ENCODE measurements around the gene EML4. TPM values are rescaled to one million over a fixed set of nuclear protein-coding genes. Genes with fewer than 3 reads are reported as not detected.

EML4 gene
- total and polyA plus RNA-seq, 12 donors, result 29.9 to 64.0 (median 51.9) TPM

DNA sequence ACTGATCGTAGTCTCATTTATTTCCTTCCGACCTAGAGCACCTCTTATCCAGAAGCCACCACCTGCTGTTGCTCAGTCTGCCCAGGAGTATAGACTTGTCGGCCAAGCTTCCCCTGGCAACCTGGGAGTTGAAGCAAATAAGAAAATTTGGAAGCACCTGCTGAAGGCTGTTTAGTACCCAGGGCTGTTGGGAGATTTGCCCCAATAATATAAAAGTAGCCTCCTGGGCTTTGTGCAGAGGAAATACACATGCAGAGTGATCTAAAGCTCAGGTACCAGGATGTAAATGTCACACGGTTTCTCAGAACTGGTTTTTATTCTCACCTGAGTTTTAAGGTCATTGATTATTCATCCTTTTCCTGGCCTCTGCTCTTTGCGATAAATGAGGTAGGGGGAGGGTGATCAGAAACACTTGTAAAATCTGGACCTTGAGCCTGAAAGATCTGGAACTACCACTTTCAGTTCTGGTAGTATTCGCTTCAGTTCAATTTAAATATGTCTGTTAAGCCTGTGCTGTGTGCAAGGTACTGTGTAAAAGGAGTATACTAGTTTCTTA lies 192.7 kb downstream of the EML4 start:
- intact Hi-C loops (cut with DNase I), result no loop called here
- Histone ChIP-seq H3K27me3 (no peaks in the 10 kb centered on the region), H3K27ac (peak overlapping the region; percentile 61 to 99 (median 98)), H3K36me3 (replicated peaks in 1 of 2) (no peaks in the 10 kb centered on the region), H3K4me1 (replicated peaks in 1 of 2) (peaks cover 24 to 49% of the 10 kb centered on the region in 2 donors), H3K9me3 (replicated peaks in 1 of 3) (no peaks in the 10 kb centered on the region), H3K4me3 (peak overlapping the region in 2 of 4 donors; percentile 21 to 96)
- 12 to 19% (median 15%) methylated on average over 6 of the region's 6 CpGs for WGBS, 4 donors
- no peak for DNase-seq
- TF ChIP-seq POLR2A (IDR thresholded peaks at IDR 0.05) (no peak), CTCF (IDR thresholded peaks at IDR 0.05) (peak in 1 of 6 experiments; percentile 10)

DNA sequence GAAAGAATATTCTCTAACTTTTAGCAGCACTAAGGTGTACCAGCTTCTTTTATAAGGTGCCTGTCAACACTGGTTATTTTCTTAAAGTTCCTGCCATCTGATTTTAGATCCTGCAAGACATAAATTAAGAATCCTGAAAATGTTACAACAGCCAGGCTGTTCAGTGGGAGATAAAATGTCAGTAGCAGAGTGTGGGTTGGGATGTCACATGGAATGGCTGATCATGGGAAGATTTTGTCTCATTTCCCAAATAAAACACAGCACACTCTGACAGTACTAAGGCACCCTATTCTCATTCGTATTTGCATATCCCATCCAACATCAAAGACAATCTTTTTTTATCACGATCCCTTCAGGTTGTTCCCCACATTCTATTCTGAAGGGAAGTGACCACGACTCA lies 194.3 kb downstream of the EML4 start:
- WGBS, 4 donors, result 82 to 90% (median 87%) methylated on average over 3 of the region's 3 CpGs
- Histone ChIP-seq H3K4me1 (replicated peaks in 1 of 2) (peaks cover 25 to 34% of the 10 kb centered on the region in 2 donors), H3K27ac (no peak overlapping the region), H3K9me3 (replicated peaks in 1 of 3) (no peaks in the 10 kb centered on the region), H3K4me3 (no peak overlapping the region), H3K36me3 (replicated peaks in 1 of 2) (no peaks in the 10 kb centered on the region), H3K27me3 (no peaks in the 10 kb centered on the region)
- no peak for DNase-seq
- TF ChIP-seq CTCF (IDR thresholded peaks at IDR 0.05) (no peak), POLR2A (IDR thresholded peaks at IDR 0.05) (no peak)
- intact Hi-C loops (cut with DNase I), result no loop called here

GRCh38 chr2:42364658-42365057 lies 195.5 kb downstream of the EML4 start:
- Histone ChIP-seq H3K27ac (no peak overlapping the region), H3K9me3 (replicated peaks in 1 of 3) (no peaks in the 10 kb centered on the region), H3K36me3 (replicated peaks in 1 of 2) (no peaks in the 10 kb centered on the region), H3K4me3 (no peak overlapping the region), H3K4me1 (replicated peaks in 1 of 2) (peaks cover 22% of the 10 kb centered on the region in 2 donors), H3K27me3 (no peaks in the 10 kb centered on the region)
- 80 to 92% (median 84%) methylated on average over 3 of the region's 3 CpGs for WGBS, 4 donors
- TF ChIP-seq POLR2A (IDR thresholded peaks at IDR 0.05) (no peak), CTCF (IDR thresholded peaks at IDR 0.05) (no peak)
- no peak for DNase-seq
- intact Hi-C loops (cut with DNase I), result no loop called here

GRCh38 chr2:42366411-42366810 lies 197.3 kb downstream of the EML4 start:
- Histone ChIP-seq H3K27ac (no peak overlapping the region), H3K9me3 (replicated peaks in 1 of 3) (no peaks in the 10 kb centered on the region), H3K36me3 (replicated peaks in 1 of 2) (no peaks in the 10 kb centered on the region), H3K4me1 (replicated peaks in 1 of 2) (peaks cover 18 to 19% of the 10 kb centered on the region in 2 donors), H3K4me3 (no peak overlapping the region), H3K27me3 (no peaks in the 10 kb centered on the region)
- intact Hi-C loops (cut with DNase I), result no loop called here
- DNase-seq, result no peak
- TF ChIP-seq POLR2A (IDR thresholded peaks at IDR 0.05) (no peak), CTCF (IDR thresholded peaks at IDR 0.05) (no peak)

All from adrenal gland (tissue), 12 donors.